ENCODE data around the gene CYP1B1.

Gene CYP1B1

DNA sequence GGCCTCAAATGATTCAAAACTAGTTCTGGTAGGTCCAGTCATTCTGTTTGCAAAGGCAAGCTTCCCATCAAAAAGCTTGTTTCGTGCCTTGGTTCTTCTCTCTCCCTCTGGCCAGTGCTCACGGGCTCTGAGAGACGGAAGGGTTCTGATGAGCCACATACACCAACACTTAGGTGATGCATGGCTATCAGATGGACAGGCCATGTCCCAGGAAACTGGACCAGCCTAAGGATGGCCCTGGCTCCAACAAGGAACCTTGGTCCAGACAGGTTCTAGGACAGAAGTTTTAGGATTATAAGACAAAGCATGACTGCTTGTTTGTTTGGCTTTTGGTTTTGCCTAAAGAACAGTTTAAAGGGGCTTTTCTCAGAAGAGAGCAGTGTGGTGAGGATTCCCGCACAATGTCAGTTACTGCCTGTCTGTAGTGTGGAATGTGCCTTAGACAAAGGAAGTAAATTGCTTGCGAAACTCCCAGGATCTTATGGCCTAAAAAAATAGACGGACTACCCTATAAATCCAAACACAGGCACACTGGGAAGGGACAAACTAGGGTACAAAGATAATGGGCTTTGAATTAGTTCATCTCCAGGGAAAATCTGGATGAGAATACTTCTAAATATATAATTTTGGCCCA lies 10.3 kb downstream of the CYP1B1 start:
- CTCF ChIA-PET = interaction anchor here (0.9 to 2.0 kb wide), 3 partner anchors 11 to 23 kb away, joined by 4 to 11 read pairs (median 4); partner anchors contain the start of gene CYP1B1
- DNase-seq (ENCODE audit: extremely low spot score) = no peak
- POLR2A ChIA-PET = no interaction called here
- TF ChIP-seq, protein P1, sequence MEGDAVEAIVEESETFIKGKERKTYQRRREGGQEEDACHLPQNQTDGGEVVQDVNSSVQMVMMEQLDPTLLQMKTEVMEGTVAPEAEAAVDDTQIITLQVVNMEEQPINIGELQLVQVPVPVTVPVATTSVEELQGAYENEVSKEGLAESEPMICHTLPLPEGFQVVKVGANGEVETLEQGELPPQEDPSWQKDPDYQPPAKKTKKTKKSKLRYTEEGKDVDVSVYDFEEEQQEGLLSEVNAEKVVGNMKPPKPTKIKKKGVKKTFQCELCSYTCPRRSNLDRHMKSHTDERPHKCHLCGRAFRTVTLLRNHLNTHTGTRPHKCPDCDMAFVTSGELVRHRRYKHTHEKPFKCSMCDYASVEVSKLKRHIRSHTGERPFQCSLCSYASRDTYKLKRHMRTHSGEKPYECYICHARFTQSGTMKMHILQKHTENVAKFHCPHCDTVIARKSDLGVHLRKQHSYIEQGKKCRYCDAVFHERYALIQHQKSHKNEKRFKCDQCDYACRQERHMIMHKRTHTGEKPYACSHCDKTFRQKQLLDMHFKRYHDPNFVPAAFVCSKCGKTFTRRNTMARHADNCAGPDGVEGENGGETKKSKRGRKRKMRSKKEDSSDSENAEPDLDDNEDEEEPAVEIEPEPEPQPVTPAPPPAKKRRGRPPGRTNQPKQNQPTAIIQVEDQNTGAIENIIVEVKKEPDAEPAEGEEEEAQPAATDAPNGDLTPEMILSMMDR (IDR thresholded peaks at IDR 0.05; ENCODE audit: control extremely low read depth, extremely low read depth, low read depth, missing control alignments) = no peak

DNA sequence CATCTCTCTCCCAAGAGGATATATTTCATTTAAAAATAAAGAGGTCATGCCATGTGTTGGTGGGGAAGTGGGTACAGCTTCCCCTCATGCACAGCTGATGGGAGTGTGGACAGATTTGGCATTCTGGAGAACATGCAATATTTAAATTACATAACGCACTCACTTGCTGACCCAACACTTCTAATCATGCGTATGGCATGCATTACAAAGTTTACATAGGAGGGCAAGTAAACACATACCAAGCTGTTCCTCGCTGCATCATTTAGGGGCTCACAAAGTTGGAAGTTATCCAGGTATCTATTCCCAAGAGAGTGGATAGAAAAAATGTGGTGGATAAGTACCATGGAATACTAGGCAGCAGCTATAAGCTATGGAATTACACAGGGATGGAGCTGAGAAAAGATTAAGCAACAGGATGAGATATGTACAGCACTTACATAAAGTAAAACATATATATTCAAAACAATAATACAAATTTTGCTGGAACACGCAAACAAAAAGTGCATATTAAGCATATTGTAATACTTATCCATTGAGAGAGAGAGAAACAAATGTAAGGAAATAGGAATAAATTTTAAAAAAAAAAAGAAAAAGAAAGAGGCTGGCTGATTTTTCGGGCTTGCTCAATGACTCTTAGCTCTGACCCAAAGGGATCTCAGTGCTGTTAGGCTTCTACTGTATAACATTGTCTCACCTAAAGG lies 11.0 kb downstream of the CYP1B1 start:
- TF ChIP-seq, protein P1 (IDR thresholded peaks at IDR 0.05; ENCODE audit: control extremely low read depth, extremely low read depth, low read depth, missing control alignments) = no peak

DNA sequence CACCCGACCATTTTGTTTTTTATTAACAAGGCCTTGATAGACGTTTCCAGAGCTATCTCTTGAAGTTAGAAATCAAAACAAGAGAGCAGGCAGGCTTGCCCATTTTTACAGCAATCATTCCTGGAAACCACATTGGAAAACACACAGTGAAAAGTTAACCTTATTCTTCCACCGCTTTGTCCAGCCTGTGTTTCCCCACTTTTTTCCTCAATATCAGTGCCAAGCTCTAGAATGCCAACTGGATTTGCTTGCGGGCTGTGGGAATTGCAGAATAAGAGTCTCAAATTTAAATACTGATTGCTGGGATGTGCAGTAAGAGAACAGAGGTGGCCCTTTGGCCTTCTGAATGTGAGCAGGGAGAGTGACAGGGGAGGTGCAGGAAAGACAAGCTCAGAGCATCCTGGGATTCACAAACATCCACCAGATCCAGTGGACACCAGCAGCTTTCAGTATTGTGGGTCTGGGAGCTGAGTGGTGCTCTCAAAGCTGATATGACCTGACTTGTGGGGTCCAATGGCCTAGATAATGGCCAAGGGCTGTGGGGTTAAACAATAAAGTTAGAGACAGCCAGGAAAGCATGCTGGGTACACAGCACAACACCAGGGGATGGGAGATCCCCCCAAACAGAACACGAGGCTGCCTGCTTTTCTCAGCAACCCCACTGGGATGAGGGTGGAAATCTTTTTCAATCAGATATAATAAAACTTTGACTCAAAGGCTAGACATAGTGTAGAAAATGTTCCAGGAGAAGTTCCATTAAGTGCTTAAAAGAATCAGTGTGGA lies 15.5 kb downstream of the CYP1B1 start:
- CTCF ChIA-PET = interaction anchor here (1.2 to 1.6 kb wide), 4 partner anchors 8 to 23 kb away, joined by 3 to 5 read pairs (median 4); no protein-coding TSS in a partner anchor
- TF ChIP-seq, protein P1 (IDR thresholded peaks at IDR 0.05; ENCODE audit: control extremely low read depth, extremely low read depth, low read depth, missing control alignments) = no peak
- POLR2A ChIA-PET = interaction anchor here (0.5 kb wide), 1 partner anchor 181 kb away, joined by 4 read pairs; no protein-coding TSS in a partner anchor
- DNase-seq (ENCODE audit: extremely low spot score) = no peak

More for the DNA sequence above, 11.0 kb downstream of the CYP1B1 start:
- no peak for DNase-seq (ENCODE audit: extremely low spot score)
- POLR2A ChIA-PET = no interaction called here
- CTCF ChIA-PET = interaction anchor here (0.9 to 2.0 kb wide), 3 partner anchors 11 to 24 kb away, joined by 4 to 11 read pairs (median 4); partner anchors contain the start of gene CYP1B1

DNA sequence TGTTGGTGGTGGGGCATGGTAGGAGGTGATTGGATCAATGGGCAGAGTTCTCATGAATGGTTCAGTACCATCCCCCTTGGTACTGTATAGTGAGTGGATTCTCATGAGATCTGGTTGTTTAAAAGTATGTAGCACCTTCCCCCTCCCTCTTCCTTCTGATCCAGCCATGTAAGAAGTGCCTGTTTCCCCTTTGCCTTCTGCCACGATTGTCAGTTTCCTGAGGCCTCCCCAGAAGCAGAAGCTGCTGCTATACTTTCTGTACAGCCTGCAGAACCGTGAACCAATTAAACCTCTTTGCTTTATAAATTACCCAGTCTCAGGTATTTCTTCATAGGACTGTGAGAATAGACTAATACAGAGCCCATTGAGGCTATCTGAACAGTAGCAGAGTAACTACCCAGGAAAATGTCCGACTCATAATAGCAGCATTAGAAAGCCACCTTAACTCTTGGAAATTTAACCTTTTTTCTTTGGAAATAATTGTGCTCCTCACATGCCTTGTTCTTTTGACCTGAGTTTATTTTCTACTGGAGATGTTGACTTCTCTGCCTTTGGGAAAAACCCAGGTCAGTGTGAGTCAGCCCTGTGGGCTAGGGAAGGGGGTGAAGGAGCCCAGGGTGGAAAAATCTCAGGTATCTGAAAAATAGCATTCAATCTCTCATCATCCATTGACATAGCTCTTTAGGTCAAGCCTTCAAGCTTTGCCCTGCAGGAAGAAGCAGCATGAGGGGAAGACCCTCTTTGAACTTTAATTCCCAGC lies 18.1 kb downstream of the CYP1B1 start:
- DNase-seq (ENCODE audit: extremely low spot score) = no peak
- ChIA-PET CTCF (interaction anchor here (0.8 to 2.8 kb wide), 6 partner anchors 9 to 662 kb away, joined by 3 to 11 read pairs (median 4); partner anchors contain the start of gene CYP1B1), POLR2A (no interaction called here)
- TF ChIP-seq, protein P1 (IDR thresholded peaks at IDR 0.05; ENCODE audit: control extremely low read depth, extremely low read depth, low read depth, missing control alignments) = no peak

DNA sequence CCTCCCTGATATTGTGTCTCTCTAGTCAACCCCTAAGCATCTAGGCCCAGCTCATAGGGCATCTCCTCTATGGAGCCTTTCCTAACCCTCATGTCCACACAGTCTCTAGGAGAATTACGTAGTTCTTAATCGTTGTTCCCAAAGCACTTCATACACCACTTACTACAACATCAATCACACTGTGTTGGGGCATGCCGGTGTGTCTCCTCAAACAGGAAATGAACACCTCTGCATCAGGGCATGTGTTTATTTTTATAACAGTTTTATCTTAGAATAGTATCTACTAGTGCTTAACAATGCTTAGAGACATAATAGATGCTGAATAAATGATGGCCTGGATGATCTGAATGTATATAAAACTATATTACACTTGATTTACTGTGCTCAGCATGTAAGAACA lies 19.7 kb downstream of the CYP1B1 start:
- ChIA-PET CTCF (interaction anchor here (0.9 kb wide), 1 partner anchor 11 kb away, joined by 4 read pairs; no protein-coding TSS in a partner anchor), POLR2A (interaction anchor here (1.0 kb wide), 1 partner anchor 18 kb away, joined by 3 read pairs; no protein-coding TSS in a partner anchor)
- TF ChIP-seq, protein P1 (IDR thresholded peaks at IDR 0.05; ENCODE audit: control extremely low read depth, extremely low read depth, low read depth, missing control alignments) = no peak
- no peak for DNase-seq (ENCODE audit: extremely low spot score)
